Left hindlimb (tissue), 1 donor: ENCODE data around the gene CPO.
"Not testable (repeated sequence)": the region's sequence is repeated elsewhere in the genome, so short reads cannot be mapped to it uniquely, and the experiment has no call there.

Experiments
- DNase-seq: peaks from one replicate; pipeline ENCODE4 v3.0.0-alpha.2; 2018

Gene CPO, protein sequence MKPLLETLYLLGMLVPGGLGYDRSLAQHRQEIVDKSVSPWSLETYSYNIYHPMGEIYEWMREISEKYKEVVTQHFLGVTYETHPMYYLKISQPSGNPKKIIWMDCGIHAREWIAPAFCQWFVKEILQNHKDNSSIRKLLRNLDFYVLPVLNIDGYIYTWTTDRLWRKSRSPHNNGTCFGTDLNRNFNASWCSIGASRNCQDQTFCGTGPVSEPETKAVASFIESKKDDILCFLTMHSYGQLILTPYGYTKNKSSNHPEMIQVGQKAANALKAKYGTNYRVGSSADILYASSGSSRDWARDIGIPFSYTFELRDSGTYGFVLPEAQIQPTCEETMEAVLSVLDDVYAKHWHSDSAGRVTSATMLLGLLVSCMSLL

DNA sequence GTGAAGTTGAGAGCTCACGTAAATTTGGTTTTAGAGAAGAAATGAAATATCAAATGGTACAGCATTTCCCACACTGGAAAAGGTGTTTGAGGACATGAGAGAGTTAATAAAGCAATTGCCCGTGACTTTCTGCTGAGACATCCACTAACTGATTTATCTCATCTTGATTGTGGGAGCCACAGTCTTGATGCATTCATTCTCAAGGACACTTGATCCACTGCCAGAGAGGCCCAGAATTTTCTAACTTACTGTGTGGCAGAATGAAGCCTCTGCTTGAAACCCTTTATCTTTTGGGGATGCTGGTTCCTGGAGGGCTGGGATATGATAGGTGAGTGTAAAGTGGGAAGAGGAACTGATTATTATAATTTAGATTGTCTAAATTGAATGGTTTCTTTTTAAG lies at the start of gene CPO:
Gene CPO, plus strand, starts transcription at position 179 of the 400 bp plus-strand sequence. Its CDS starts 82 bp downstream, at position 261.
- DNase-seq: no peak

DNA sequence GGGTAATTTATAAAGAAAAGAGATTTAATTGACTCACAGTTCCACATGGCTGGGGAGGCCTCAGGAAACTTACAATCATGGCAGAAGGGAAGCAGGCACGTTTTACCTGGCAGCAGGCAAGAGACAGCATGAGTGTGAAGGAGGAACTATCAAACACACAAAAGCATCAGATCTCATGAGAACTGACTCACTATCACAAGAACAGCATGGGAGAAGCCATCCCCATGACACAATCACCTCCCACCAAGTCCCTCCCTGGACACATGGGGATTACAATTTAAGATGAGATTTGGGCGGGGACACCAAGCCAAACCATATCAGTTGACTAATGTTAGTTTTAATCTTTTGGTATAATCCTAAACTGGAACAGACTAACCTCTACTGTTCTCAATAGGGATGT lies 49.1 kb upstream of the CPO start:
- DNase-seq: no peak

DNA sequence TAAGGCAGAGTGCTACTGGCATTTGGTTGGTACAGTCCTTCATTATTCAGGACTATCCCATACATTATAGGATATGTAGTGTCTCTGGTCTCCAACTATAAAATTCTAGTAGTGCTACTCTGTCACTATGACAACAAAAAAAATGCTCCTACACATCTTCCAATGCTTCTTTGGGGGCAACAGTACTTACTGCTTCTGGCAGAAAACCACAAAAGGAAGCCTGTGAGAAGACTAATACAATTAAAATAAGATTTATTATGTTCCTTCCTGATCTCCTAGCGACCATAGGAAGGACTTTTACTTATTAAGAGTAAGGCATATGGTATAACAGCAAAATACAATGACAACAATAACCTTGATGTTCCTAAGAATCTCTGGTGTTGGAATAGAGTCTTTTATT lies 48.4 kb upstream of the CPO start:
- DNase-seq: no peak

DNA sequence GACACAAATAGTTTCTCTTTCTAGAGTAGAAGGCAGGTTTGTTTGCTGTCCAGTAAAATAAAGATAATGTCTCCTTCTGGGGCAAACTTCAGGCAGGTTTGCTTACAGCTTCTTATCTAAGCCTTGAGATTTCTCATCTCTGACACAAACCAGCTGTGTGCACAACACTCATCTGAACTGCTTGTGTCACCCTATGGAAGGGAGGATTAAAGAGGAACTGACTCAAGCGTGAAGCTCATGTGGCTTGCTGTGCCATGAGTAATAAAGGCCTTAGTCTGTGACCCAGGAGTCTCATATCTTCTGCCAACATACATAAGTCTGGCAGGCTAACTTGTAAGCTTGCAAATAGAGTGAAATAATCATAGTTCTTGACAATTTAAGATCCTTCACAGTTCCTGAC lies 24.2 kb upstream of the CPO start:
- no peak for DNase-seq

DNA sequence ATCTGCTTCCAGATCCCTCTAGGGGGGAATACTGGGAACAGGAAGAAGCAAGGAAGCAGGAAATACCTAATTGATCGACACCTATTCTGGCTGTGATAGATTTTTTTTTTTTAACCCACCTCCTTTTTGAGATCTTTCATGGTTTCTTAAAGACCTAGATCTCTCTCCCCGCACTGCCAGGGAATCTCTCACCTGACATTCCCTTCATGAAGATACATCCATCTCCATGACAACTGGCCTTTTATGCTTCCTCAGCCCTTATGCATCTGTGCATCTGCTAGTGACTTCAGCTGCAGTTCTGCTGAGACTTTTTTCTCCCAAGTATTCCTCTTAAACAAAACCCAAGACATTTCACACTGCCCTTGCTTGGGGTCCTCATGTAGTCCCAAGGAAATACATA lies 21.1 kb upstream of the CPO start:
- no peak for DNase-seq

DNA sequence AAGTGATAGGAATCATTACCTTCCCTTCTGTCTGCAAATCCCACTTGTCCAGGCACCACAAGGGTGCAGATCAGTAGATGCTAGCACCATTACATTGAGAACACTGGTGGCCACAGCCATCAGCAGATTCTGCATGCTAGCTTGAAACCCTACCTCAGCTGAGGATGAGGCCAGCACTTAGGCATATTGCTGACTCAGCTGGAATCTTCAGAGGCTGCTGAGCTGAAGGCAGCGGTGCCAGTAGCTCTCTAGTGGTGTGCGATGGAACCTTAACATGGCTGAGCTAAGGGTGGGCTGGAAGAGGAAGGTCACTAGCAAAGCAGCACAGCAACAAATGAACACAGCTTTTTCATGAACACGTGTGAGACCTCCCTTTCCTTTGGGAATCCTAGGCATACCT lies 19.0 kb upstream of the CPO start:
- DNase-seq: no peak

DNA sequence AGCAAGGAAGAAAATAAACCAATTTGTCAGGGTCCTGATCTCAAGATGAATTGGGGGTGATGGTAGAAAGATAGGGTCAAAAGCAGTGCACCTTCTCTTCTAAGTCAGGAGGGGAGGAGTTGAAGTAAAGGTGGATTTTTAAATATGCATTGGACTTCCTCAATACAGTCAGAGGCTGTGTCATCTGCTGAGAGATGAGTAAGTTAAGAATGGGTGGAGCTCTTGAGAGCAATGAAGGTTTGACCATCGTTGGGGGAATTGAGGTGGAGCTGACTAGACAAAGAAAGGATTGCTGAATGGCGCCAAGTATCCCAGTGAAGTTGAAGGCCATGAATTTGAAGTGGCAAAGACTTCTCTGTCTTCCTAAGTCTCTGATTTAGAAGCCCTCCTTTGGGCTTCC lies 18.4 kb upstream of the CPO start:
- no peak for DNase-seq

DNA sequence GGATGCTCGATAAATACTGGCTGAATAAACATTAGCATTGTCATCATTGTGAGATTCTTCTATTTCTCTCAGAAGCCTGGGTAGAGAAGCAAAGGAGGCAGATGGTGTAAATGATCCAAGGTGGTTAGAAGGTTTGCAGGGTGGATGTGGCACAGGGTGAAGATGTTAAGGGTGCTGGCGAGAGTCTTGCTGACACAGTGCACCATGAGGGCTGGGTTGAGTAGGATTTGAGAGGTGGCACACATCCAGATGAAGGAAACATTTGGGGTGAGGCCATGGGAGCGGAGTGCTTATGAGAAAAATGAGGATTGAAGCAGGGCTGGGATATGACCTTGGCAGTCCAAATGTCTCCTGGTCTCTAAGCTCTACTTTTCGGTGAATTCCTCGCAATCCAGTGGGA lies 17.8 kb upstream of the CPO start:
- DNase-seq: no peak

DNA sequence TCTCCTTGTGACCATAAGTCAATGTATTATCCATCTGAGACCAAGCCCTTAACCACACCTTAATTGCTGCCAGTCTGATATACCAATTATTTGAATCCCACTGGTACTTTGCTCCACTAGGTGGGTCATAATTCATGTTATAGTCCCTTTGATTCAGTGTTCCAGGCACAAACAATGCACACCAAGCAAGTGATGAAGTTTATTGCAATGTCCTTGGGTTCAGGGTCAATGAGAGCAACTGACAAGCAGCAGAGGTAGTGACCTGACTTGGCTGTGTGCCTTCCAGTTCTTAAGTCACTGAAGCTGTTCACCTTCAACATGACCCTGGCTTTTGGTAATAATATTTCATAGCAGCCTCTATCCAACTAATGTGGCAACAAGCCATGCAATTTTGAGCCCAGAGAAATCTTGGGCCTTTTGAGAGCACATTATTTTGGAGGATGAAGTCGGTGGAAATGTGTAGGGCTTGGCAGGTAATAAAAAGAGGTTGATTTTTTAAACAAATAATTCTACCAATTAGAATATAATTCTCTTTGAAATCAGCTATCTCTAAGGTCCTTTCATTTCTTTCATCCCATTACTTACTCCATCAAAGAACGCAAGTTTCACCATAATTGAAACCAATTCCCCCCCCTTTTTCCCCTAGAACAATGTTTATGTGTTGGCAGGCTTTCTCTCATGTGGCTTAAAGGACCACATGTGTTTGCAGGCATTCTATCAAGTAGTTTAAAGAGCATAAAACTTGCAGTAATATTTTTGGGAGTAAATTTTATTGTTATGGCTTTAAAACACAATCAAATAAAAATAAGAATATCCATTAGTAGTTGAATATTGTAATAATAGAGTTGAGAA lies 3.1 kb upstream of the CPO start:
- no peak for DNase-seq

DNA sequence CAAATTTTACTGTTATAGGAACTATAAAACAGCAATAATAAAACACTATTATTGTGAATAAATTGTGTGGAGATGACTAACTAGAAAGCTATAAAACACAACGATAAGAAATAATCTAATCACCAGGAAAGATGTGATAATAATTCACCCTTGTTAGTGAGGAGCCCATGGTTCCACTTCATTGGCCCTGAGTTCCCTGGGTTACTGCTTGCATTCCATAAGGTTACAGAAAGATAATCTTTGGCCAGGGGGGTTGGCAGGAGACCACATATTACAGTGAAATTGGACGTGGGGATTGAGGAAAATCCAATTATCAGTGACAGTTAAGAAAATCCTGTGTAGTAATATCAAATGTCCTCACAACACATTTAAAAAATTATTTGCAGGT lies 2.5 kb upstream of the CPO start:
- DNase-seq: no peak

DNA sequence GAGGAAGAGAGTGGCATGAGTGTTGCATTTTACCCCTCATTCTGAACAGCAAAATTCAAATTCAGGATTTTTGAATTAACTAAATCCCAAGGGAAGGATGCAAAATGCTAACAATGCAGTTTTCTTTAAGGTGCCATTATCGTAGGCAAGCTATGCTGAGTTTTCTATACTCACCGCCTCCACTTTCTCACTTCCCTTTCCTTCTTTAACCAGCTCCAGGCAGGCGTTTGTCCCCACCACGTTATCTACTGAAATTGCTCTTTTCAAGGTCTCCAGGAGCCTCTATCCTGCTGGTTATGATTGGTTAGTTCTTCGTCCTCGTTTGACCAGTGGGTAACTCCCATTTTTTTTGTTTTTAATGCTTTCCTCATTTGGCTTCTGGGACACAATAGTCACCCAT lies 1.8 kb upstream of the CPO start:
- DNase-seq: no peak

DNA sequence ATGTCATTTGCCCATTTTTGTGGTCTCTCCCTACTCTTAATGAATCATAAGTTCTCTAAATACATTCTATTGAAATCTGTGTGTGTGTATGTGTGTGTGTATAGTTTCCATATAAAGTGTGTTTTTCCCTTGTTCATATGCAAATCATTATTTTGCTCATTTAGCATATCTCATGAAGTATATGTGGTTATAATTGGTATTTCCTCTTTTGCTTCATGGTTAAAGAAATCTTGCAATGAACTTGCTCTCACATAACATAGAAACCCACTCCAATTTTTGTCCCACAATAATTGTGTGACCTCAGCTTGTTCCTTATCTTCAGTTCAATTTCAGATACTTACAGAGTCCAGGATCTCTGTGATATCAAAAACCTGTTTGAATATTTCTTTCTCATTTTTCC lies 1.2 kb downstream of the CPO start:
- no peak for DNase-seq

DNA sequence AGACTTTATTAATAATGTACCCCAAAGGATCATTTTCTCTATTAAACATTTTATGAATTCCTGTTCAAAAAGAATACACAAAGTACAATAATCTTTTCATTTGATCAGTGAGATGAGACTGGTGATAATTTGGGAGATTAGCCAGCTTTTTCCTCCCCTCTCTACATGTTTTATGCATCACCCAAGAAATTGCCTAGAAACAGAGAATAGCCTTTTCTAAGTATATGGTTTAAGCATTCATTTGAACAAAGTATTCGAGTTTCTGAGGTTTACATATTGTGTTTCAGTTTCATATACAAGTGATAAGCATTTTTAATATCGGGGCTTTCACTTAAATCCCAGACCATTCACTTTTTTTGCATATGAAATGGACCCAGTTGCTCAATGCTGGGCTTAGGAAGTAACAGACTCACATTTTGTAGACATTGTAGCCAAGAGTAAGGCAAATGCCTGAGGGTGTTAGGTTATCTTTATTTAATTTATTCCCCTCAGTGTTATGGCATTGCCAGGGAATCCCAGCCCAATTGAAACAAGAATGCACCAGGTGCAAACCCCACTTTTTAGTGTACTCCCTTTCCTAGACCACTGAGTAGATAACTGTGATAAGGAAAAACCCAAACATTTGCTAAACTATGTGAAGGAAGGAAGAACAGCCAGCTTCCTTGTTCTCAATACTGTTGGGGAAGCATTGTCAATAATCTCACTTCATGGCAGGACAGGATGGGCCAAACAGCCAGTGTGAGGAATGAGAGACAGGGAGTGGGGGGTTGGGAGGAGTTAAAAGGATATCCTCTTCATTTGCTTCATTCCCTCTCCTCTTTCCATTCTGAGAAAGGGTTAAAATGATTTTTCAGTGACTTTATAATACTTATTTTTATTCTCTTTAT lies 3.5 kb downstream of the CPO start:
- no peak for DNase-seq

DNA sequence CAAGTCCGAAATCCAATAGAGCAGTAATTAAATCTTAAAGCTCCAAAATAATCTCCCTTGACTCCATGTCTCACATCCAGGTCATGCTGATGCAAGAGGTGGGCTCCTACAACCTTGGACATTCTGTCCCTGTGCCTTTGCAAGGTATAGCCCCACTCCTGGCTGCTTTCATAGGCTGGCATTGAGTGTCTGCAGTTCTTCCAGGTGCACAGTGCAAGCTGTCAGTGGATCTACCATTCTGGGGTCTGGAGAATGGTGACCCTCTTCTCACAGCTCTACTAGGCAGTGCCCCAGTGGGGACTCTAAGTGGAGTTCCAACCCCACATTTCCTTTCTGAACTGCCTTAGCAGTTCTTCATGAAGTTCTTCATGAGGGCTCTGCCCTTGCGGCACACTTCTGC lies 14.1 kb downstream of the CPO start:
- DNase-seq: not testable (repeated sequence)

DNA sequence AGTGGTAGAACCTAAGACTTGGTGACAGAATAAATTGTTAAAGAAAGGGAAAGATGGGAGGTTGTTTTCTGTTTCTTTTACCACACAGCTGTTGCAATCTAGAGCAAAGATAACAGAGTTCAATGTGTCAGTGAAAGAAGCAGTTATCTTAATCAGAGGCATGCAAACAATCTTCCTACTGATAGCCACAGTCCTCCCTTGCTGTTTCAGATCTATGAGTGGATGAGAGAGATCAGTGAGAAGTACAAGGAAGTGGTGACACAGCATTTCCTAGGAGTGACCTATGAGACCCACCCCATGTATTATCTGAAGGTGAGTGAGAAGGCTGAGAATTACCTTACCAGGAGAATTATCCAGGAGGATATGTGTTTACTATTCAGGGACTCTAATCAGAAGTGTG lies 15.9 kb downstream of the CPO start:
- no peak for DNase-seq

DNA sequence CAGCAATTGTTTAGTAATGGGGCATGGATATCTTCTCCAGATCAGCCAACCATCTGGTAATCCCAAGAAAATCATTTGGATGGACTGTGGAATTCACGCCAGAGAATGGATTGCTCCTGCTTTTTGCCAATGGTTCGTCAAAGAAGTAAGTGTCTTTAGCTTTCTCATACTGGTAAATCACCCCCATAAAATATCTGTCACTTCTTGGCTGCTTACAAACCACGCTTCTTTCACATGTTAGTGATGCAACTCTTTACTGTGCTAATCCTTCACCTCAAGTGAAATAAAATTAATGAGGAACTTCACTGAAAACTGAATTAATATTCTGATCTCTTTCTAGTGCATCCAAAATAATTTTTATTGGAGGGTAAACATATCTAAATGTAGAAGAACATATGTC lies 18.9 kb downstream of the CPO start:
- no peak for DNase-seq

DNA sequence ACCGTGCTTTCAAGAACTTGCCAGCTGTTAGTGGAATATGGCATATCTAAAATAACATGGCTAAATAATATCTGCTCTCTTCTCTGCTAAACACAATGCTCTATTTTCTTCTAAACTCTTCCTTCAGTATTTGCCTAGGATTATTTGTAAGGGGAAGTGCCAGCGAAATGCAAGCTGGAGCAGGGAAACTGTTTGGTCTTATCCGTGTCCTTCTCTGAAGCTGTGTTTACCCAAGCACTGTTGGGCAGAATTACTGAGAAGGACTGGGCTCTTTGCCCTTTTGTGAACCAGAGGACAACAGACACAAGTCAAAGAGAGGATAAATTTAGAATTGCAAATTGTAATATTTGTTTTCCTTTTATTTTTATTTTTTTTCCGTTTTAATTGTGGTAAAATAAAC lies 23.6 kb downstream of the CPO start:
- DNase-seq: no peak

DNA sequence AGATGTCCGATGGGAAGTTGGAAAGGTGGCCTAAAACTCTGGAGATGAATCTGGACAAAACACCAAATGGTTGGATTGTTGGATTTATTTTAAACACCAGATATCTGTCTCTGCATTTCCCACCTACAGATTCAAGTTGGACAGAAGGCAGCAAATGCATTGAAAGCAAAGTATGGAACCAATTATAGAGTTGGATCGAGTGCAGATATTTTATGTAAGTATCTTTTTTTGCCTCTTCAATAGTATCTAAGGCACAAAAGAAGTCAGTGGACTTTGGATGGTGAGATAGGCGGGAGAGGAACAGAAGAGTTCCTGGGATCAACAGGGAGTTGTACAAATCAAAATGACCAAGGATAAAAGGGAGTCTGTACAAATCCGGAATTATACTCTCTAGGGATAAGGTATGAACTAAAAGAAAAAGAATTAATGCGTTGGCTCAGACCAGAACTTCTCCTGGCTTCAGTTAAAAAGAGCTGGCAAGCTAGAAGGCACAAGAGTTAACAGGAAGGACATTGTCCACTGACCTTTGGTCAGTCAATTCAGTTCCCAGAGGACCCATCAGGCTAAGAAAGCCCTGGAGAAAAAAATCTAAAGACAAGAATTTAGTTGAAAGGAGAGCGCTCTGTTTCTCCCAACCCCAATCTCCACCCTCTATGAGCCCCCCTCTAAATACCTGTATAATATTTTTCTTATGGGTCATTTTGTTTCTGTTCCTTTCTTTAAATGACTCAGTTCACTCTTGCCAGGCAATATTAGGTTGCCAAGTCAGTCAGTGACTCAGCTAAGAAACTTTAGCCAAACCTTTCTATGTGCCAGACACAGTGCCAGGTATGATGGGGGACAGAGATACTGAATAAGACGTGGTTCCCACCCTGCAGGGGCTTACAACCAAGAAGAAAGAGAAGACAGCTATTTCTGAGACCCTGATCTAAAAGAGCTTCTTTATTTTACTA lies 29.1 kb downstream of the CPO start:
- no peak for DNase-seq

DNA sequence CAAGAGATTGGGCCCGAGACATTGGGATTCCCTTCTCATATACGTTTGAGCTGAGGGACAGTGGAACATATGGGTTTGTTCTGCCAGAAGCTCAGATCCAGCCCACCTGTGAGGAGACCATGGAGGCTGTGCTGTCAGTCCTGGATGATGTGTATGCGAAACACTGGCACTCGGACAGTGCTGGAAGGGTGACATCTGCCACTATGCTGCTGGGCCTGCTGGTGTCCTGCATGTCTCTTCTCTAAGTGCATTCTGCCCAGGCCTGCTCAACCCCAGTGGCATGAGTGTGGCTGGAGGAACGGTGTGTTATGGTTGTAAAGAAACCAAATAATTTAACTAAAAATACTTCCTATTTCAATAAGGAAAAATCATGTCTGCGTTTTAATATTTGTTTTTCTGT lies 29.9 kb downstream of the CPO start:
- DNase-seq: no peak

DNA sequence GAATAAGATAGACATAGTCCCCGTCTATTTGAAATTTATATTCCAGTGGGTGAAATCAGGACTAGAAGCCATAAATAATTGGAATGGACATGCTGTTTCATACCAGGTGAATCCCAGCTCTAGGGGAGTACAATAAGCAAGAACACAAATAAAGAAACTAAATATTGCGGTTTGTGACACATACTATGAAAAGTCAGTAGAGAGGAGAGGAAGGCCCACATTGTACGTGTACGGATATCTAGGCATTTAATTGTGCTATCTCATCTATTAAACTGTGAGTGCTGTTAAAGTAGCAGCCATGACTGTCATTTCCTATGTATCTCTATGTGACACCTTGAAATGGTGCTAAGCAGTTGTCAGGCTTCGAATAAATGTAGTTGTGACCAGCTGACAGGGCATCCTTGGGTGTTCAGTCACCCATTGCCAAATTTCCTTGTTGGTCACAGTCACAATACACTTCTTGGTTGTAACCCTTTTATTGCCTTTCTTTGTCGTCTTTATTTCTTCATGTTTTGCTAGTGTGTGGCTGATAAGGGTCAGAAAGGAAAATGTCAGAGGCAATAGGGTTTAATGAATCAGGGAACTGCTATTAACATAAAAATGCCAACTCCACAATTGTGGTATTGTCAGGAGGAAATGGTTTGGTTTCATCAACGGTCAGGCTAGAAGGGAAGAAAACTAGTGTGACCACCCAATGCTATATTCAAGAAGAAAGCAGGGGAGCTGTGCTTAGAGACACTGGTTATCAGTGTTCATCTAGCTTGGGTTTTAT lies 31.5 kb downstream of the CPO start:
- no peak for DNase-seq

DNA sequence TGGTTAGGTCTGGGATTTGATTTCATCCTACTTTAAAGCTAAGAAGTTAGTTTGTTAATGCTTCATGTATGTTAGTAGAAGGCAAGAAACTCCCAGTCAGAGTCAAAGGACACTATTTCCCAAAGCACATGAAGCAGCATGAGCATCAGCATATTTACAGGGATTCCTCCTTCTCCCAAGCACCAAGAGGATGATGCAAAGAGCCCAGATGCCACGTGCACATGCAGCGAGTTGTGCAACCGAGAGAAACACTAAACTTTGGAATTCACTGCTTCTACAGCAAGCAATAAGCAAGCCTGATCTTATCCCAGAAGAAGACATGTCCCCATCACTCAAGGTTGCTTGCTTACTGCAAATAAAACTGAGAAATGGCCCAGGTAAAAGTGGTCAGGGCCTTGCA lies 32.5 kb downstream of the CPO start:
- no peak for DNase-seq
